HEK293T (cell line): ENCODE results near the gene RELCH.

ENCODE experiments used
- FOXK2 ChIP-seq: fragments of 450-650 bp; IDR thresholded peaks from 2 replicates; pipeline ENCODE4 v1.6.1; 2016; ENCODE audit warnings: mild to moderate bottlenecking
- HDGF ChIP-seq: fragments of 450-650 bp; IDR thresholded peaks from 2 replicates; pipeline ENCODE4 v1.6.1; 2017; ENCODE audit warnings: antibody characterized with exemption, borderline replicate concordance
- NFRKB ChIP-seq: fragments of 450-650 bp; IDR thresholded peaks from 2 replicates; pipeline ENCODE4 v1.6.1; 2016; ENCODE audit warnings: mild to moderate bottlenecking, moderate library complexity
- SP1 ChIP-seq: fragments of 450-650 bp; IDR thresholded peaks from 2 replicates; pipeline ENCODE4 v1.6.1; 2017
- SUZ12 ChIP-seq: fragments of 450-650 bp; IDR thresholded peaks from 2 replicates; pipeline ENCODE4 v1.6.1; 2016; ENCODE audit warnings: mild to moderate bottlenecking
- TARDBP ChIP-seq: fragments of 450-650 bp; IDR thresholded peaks from 2 replicates; pipeline ENCODE4 v1.6.1; 2016
- ZNF384 ChIP-seq: fragments of 450-650 bp; IDR thresholded peaks from 2 replicates; pipeline ENCODE4 v1.6.1; 2016
- TF ChIP-seq, protein P1 (sequence below): fragments of 450-650 bp; IDR thresholded peaks from 2 replicates; pipeline ENCODE4 v1.6.1; 2016

DNA sequence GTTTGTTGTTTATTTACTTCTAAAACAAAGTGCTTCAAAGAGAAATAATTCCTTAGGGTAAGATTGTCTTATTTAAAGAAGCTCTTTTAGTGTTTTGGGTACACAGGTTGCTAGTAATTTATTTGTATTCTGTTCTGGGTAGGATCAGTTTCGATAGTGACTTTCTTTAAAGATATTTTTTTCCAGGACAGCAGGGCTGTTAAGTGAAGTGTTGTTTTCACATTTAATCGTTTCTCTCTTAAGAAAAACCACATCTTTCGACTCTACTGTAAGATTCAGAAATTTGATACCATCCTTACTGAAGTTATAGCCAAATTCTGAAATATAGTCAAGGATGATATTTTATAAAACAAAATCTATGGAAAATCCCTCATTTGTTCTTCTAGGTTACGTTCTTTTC is 155.8 kb downstream of the RELCH start:
- TF ChIP-seq FOXK2 (no peak), NFRKB (no peak), SUZ12 (no peak), SP1 (no peak), TARDBP (no peak), HDGF (no peak), ZNF384 (no peak)
- TF ChIP-seq, protein P1, sequence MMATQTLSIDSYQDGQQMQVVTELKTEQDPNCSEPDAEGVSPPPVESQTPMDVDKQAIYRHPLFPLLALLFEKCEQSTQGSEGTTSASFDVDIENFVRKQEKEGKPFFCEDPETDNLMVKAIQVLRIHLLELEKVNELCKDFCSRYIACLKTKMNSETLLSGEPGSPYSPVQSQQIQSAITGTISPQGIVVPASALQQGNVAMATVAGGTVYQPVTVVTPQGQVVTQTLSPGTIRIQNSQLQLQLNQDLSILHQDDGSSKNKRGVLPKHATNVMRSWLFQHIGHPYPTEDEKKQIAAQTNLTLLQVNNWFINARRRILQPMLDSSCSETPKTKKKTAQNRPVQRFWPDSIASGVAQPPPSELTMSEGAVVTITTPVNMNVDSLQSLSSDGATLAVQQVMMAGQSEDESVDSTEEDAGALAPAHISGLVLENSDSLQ, result no peak
